K562 (cell line): ENCODE measurements around the gene CXCR2. TPM values are rescaled to one million over a fixed set of nuclear protein-coding genes. Genes with fewer than 3 reads are reported as not detected.

Experiments used
- ATAC-seq: fragments of 200-7000 bp; cut with Tn5 transposase; 3 replicates; pipeline ENCODE4 v1.9.1; 2020; ENCODE audit warnings: moderate library complexity
- BruUV-seq: library from RNA; stranded (reverse); fragments of 400-500 nt; replicated peaks from 2 replicates; lab custom pipeline; 2021; lab: Mats Ljungman, UMichigan
- CTCF ChIA-PET: fragments of 300-600 bp; formaldehyde crosslinking; extraction: SDS; loops from one replicate; lab custom pipeline; 2021; ENCODE audit warnings: low intra/inter-chr PET ratio; lab: Yijun Ruan, JAX
- POLR2A ChIA-PET: fragments of 300-600, 350-650 bp; sonication (Branson Sonifier 250); formaldehyde crosslinking; extraction: SDS; loops from one replicate; lab custom pipeline; 2021; ENCODE audit warnings: antibody characterized with exemption, inconsistent platforms; lab: Yijun Ruan, JAX
- DNase-seq, 4 experiments: peaks; one replicate each; pipeline versions ENCODE4 v3.0.0 to v3.0.0-alpha.2; 2011 to 2018; ENCODE audit warnings: low spot score in 3 of 4, mixed read lengths in 3 of 4; ENCODE audit errors: extremely low read depth in 1 of 4
- FAIRE-seq: peaks from 2 replicates; lab custom pipeline; 2011; peaks lifted over from hg19 to GRCh38; lab: Jason Lieb, UNC
- H2AFZ ChIP-seq: 2 replicates; pipeline ENCODE4 v1.6.0; 2011; ENCODE audit warnings: low read depth, low read length, control low read depth, inconsistent platforms
- H3K27ac ChIP-seq: fragments of 200-600 bp; 3 replicates; pipeline ENCODE4 v1.8.0; 2011; ENCODE audit warnings: low read depth, mild to moderate bottlenecking, control low read depth, inconsistent platforms, low read length, moderate library complexity, mixed read lengths; ENCODE audit errors: extremely low read depth
- H3K27me3 ChIP-seq, 2 experiments: fragments of 300-600 bp in 1 of 2; 2 replicates in 1 of 2; 3 replicates in 1 of 2; pipeline versions ENCODE4 v1.6.0 to v1.8.0; 2011; ENCODE audit warnings: inconsistent platforms in 2 of 2, low read length in 2 of 2, mild to moderate bottlenecking in 1 of 2, mixed read lengths in 1 of 2, moderate library complexity in 1 of 2; ENCODE audit not compliant: control insufficient read depth in 2 of 2, insufficient read depth in 2 of 2
- H3K36me3 ChIP-seq: fragments of 300-600 bp; 3 replicates; pipeline ENCODE4 v1.8.0; 2011; ENCODE audit warnings: mild to moderate bottlenecking, low read length, inconsistent platforms; ENCODE audit not compliant: control insufficient read depth, insufficient read depth
- H3K4me1 ChIP-seq, 2 experiments: fragments of 200-600 bp in 1 of 2; replicated peaks in 1 of 2; 2 replicates in 1 of 2; 3 replicates in 1 of 2; pipeline versions ENCODE4 v1.5.1 to v1.8.0; 2011; ENCODE audit warnings: inconsistent platforms in 2 of 2, low read length in 2 of 2, mild to moderate bottlenecking in 1 of 2, mixed read lengths in 1 of 2, moderate library complexity in 1 of 2; ENCODE audit not compliant: control insufficient read depth in 2 of 2, insufficient read depth in 2 of 2
- H3K4me2 ChIP-seq: 2 replicates; pipeline ENCODE4 v1.6.1; 2011; ENCODE audit warnings: low read length, control low read depth, inconsistent platforms, mixed read lengths; ENCODE audit not compliant: insufficient read depth
- H3K4me3 ChIP-seq: fragments of 200-600 bp; sonication (generic), shearing (Covaris generic); 2 replicates; pipeline ENCODE4 v1.5.1; 2016; ENCODE audit warnings: control low read depth, inconsistent platforms
- H3K79me2 ChIP-seq: fragments of 200-600 bp; 3 replicates; pipeline ENCODE4 v1.8.0; 2011; ENCODE audit warnings: low read length, inconsistent platforms; ENCODE audit not compliant: control insufficient read depth, insufficient read depth
- H3K9ac ChIP-seq, 2 experiments: 2 replicates each; pipeline versions ENCODE4 v1.6.0 to v1.6.1; 2011; ENCODE audit warnings: low read depth in 2 of 2, low read length in 2 of 2, control low read depth in 1 of 2, inconsistent platforms in 1 of 2, mild to moderate bottlenecking in 1 of 2, mixed read lengths in 1 of 2; ENCODE audit not compliant: insufficient read depth in 1 of 2
- H3K9me1 ChIP-seq: one replicate; pipeline ENCODE4 v1.6.0; 2011; ENCODE audit warnings: inconsistent platforms, mild to moderate bottlenecking, low read length, moderate library complexity; ENCODE audit not compliant: control insufficient read depth, insufficient read depth
- H3K9me3 ChIP-seq: replicated peaks from 2 replicates; pipeline ENCODE4 v1.5.1; 2011; ENCODE audit warnings: low read depth, low read length, inconsistent platforms; ENCODE audit not compliant: control insufficient read depth, insufficient read depth
- H4K20me1 ChIP-seq: replicated peaks from 2 replicates; pipeline ENCODE4 v1.6.1; 2011; ENCODE audit warnings: low read length, inconsistent platforms, mixed read lengths; ENCODE audit not compliant: control insufficient read depth, insufficient read depth
- PCBP1 ChIP-seq: fragments of 200-400 bp; formaldehyde crosslinking; IDR thresholded peaks from 2 replicates; pipeline ENCODE4 v1.6.1; 2018; ENCODE audit warnings: mild to moderate bottlenecking, low read depth, low read length; ENCODE audit not compliant: poor library complexity, severe bottlenecking
- SIN3A ChIP-seq, 2 experiments: fragments of 150-350 bp in 1 of 2; IDR thresholded peaks; 2 replicates each; pipeline ENCODE4 v1.6.1; 2011 to 2016; ENCODE audit warnings: borderline replicate concordance in 2 of 2, low read depth in 2 of 2, low read length in 2 of 2, mild to moderate bottlenecking in 2 of 2, moderate library complexity in 2 of 2; ENCODE audit not compliant: control insufficient read depth in 1 of 2
- THRA ChIP-seq: fragments of 450-650 bp; IDR thresholded peaks from 2 replicates; pipeline ENCODE4 v1.6.1; 2017; ENCODE audit warnings: mild to moderate bottlenecking, moderate library complexity
- ZNF12 ChIP-seq: sonication (generic); formaldehyde crosslinking; IDR thresholded peaks from 2 replicates; pipeline ENCODE4 v1.4.0; 2020; ENCODE audit warnings: mild to moderate bottlenecking, missing genetic modification reagents
- ZSCAN29 ChIP-seq: fragments of 450-650 bp; IDR thresholded peaks from 2 replicates; pipeline ENCODE4 v1.6.1; 2017
- whole genome bisulfite sequencing: fragments of 100-300 bp; shearing (Covaris generic); methylation state at CpG from one replicate; pipeline ENCODE4 v1.1.6; 2016; ENCODE audit warnings: low coverage, mixed read lengths; ENCODE audit not compliant: insufficient coverage; ENCODE audit errors: missing lambda C conversion rate; 5-methylcytosine and 5-hydroxymethylcytosine counted together
- in situ Hi-C: fragments of 300-500 bp; cut with MboI; formaldehyde crosslinking; loops from 4 replicates; pipeline ENCODE4 v1.15.0; 2018; ENCODE audit warnings: inconsistent platforms, mixed read lengths
- intact Hi-C: fragments of 100-400 bp; cut with micrococcal nuclease; formaldehyde crosslinking; loops from 2 replicates; pipeline ENCODE4 v1.14.2; 2022
- polyA plus RNA-seq, 8 experiments: library from polyadenylated mRNA; depleted of rRNA in 4 of 8; stranded (reverse) in 5 of 8; unstranded in 3 of 8; fragments of >200 nt; fragmentation: Nextera tagmentation in 2 of 8; fragmentation: Illumina TruSeq in 1 of 8; extraction: Ambion mirVana in 2 of 8; extraction: Trizol in 1 of 8; gene quantifications; 2 replicates each; pipeline versions ENCODE4 v1.2.1 to v1.2.3, GENCODE V29; 2011 to 2014; ENCODE audit warnings: inconsistent platforms in 1 of 8, missing spikeins in 1 of 8
- total RNA-seq, 7 experiments: library from RNA; depleted of rRNA in 6 of 7; stranded (reverse); fragments of >200 nt in 6 of 7; fragmentation: Illumina TruSeq in 2 of 7; extraction: Trizol in 2 of 7; gene quantifications; 2 replicates each; pipeline versions ENCODE4 v1.2.1 to v1.2.3, GENCODE V29; 2011 to 2021; ENCODE audit warnings: low replicate concordance in 1 of 7

Gene CXCR2
- total and polyA plus RNA-seq, 9 of the 15 experiments (the other 6 are each of a cell fraction or from before 2014, with no cell fraction given) = not detected

- no peak for TF ChIP-seq THRA
- no peak for TF ChIP-seq ZNF12 (CRISPR knock-in tag)
- TF ChIP-seq PCBP1 = no peak
Observed at GRCh38 chr2:218123986-218124385, 1.8 kb upstream of the CXCR2 start (continued).

DNA sequence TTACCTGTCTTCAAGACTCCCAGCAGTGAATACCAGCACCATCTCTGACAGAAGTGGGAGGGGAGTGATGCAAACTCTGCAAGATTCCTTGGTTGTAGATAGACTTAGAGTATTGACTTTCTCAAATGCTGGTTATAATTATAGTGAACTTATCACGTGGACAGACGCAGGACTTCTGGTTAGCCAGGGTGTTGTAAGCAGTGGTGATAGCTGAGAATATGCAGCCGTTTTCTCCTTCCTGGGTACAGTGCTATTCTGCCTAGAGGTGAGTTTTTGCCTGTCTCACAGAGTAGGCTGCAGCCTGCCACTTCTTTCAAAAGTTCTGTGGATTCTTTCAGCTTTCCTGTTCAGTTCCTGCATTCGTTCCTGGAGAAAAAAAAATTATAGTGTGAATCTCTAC lies 733 bp upstream of the CXCR2 start:
- in situ Hi-C loops (no loop called here), intact Hi-C loops (no loop called here)
- ChIA-PET POLR2A (interaction anchor here (0.6 kb wide), 1 partner anchor 145 kb away, joined by 3 read pairs; the partner anchor contains the start of gene AAMP), CTCF (no interaction called here)
- Histone ChIP-seq H3K27me3 (peaks cover 0 to 15% of the 10 kb centered on the region in 2 experiments; a peak in 2 of 5 replicates), H3K9me1 (no peaks in the 10 kb centered on the region), H2AFZ (no peak overlapping the region), H3K9me3 (no peaks in the 10 kb centered on the region), H3K4me3 (no peak overlapping the region), H3K9ac (no peak overlapping the region), H4K20me1 (no peaks in the 10 kb centered on the region), H3K27ac (no peak overlapping the region), H3K79me2 (no peaks in the 10 kb centered on the region), H3K4me1 (no peaks in the 10 kb centered on the region), H3K36me3 (no peaks in the 10 kb centered on the region), H3K4me2 (no peak overlapping the region)
- FAIRE-seq (no peak), DNase-seq (no peak), ATAC-seq (no peak)
- 0% methylated on average over 4 of the region's 4 CpGs for WGBS
- no peak for TF ChIP-seq ZSCAN29
- TF ChIP-seq SIN3A (IDR thresholded peaks at IDR 0.05; ENCODE audit: borderline replicate concordance in 2 of 2, control insufficient read depth in 1 of 2, low read depth in 2 of 2, low read length in 2 of 2) = no peak
- BruUV-seq = no TSS peak
